Esophagus squamous epithelium (tissue), 4 donors: ENCODE data around the gene UBAC2.

Experiments
- POLR2A ChIP-seq, 4 donors: fragments of 450-650 bp; IDR thresholded peaks; one replicate each; pipeline ENCODE4 v1.6.1; 2017; ENCODE audit warnings: antibody characterized with exemption in 4 of 4, mild to moderate bottlenecking in 4 of 4, moderate library complexity in 3 of 4
- TF ChIP-seq, protein P1 (sequence below), 6 experiments: fragments of 450-650 bp in 4 of 6; fragments of 200-600 bp in 2 of 6; sonication (generic) in 2 of 6; IDR thresholded peaks; one replicate each; pipeline ENCODE4 v1.5.1; 2016 to 2019; ENCODE audit warnings: antibody characterized with exemption in 6 of 6, mild to moderate bottlenecking in 4 of 6, moderate library complexity in 4 of 6

DNA sequence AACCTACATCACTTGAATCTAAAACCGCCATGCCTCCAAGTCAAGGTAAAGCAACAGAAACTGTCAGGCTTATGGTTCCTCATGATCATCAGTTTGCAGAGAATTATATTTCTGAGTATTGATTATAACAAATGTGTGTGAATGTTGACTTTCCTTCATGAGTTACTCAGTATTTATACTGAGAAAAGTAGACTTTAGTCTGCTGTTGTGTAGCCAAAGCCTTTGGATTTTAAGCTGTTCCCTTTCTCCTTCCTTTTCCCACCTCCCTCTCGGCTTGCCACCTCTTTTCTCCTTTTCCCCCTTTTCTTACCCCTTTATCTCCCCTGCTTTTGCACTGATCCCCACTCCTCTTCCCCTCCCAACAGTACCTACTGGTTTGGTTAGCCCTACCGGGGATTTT lies 78.2 kb downstream of the UBAC2 start:
- TF ChIP-seq, protein P1, sequence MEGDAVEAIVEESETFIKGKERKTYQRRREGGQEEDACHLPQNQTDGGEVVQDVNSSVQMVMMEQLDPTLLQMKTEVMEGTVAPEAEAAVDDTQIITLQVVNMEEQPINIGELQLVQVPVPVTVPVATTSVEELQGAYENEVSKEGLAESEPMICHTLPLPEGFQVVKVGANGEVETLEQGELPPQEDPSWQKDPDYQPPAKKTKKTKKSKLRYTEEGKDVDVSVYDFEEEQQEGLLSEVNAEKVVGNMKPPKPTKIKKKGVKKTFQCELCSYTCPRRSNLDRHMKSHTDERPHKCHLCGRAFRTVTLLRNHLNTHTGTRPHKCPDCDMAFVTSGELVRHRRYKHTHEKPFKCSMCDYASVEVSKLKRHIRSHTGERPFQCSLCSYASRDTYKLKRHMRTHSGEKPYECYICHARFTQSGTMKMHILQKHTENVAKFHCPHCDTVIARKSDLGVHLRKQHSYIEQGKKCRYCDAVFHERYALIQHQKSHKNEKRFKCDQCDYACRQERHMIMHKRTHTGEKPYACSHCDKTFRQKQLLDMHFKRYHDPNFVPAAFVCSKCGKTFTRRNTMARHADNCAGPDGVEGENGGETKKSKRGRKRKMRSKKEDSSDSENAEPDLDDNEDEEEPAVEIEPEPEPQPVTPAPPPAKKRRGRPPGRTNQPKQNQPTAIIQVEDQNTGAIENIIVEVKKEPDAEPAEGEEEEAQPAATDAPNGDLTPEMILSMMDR (IDR thresholded peaks at IDR 0.05) = no peak
- no peak for TF ChIP-seq POLR2A (IDR thresholded peaks at IDR 0.05)
